ENCODE results near the gene HDAC9. TPM values are rescaled to one million over a fixed set of nuclear protein-coding genes. Genes with fewer than 3 reads are reported as not detected.

HDAC9 gene
- total and polyA plus RNA-seq, 2 experiments from 2014 or later: 3.7 to 9.4 TPM

DNA sequence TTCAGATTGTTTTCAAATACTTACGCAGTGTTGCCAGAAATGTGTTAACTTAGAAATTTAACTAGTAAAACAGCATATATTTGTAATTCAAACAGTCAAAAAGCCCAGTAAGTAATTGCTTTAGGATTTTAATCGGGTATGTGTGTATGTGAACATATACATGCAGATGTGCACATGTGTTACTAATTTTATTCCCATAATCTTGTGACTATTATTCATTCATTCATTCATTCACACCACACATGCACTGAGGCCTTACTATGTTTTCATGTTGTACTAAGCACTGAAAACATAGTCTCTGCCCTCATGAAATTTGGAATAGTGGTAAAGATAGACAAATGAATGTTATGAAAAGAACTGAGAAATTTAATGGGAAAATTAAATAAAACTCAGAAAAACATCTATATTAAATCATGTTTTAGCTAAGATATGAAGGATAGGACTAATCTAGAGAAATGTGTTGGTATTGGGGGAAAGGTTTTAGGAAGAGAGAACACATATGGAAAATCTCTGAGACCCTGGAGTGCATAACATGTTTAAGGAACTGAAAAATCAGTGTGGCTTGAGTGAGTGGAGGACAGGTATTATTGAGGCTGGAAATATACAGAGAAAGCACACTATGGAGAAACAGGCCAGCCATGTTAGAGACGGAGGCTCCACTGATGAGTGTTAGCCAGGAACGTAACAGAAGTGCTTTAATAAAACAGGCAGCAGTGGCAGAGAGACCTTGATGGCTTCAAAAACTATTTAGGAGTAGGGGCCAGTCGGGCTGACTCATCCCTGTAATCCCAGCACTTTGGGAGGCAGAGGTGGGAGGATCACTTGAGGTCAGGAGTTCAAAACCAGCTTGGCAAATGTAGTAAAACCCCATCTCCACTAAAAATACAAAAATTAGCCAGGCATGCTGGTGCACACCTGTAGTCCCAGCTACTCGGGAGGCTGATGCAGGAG, 80.3 kb downstream of the HDAC9 start:
- 75% methylated on average over 6 of the region's 6 CpGs for WGBS (ENCODE audit: low lambda C conversion rate, missing lambda C conversion rate)
- Histone ChIP-seq H3K4me1 (ENCODE audit: insufficient read depth) (no peaks in the 10 kb centered on the region), H3K9me2 (replicated peaks; ENCODE audit: insufficient read depth) (no peaks in the 10 kb centered on the region), H3K4me3 (no peak overlapping the region), H3K4me2 (no peak overlapping the region), H3K9me3 (ENCODE audit: low read depth) (no peaks in the 10 kb centered on the region), H3K36me3 (replicated peaks; ENCODE audit: insufficient read depth, low read depth) (no peaks in the 10 kb centered on the region), H3K27me3 (no peaks in the 10 kb centered on the region), H3K79me2 (no peaks in the 10 kb centered on the region), H4K20me1 (ENCODE audit: insufficient read depth, poor library complexity, severe bottlenecking) (no peaks in the 10 kb centered on the region), H3K27ac (no peak overlapping the region), H2AFZ (no peak overlapping the region)
- no peak for TF ChIP-seq EZH2 (IDR thresholded peaks at IDR 0.05; ENCODE audit: borderline replicate concordance)
- TF ChIP-seq EZH2phosphoT487 (IDR thresholded peaks at IDR 0.05; ENCODE audit: low read depth, severe bottlenecking, unreplicated experiment): no peak
- TF ChIP-seq, protein P1, sequence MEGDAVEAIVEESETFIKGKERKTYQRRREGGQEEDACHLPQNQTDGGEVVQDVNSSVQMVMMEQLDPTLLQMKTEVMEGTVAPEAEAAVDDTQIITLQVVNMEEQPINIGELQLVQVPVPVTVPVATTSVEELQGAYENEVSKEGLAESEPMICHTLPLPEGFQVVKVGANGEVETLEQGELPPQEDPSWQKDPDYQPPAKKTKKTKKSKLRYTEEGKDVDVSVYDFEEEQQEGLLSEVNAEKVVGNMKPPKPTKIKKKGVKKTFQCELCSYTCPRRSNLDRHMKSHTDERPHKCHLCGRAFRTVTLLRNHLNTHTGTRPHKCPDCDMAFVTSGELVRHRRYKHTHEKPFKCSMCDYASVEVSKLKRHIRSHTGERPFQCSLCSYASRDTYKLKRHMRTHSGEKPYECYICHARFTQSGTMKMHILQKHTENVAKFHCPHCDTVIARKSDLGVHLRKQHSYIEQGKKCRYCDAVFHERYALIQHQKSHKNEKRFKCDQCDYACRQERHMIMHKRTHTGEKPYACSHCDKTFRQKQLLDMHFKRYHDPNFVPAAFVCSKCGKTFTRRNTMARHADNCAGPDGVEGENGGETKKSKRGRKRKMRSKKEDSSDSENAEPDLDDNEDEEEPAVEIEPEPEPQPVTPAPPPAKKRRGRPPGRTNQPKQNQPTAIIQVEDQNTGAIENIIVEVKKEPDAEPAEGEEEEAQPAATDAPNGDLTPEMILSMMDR (IDR thresholded peaks at IDR 0.05; ENCODE audit: poor library complexity): no peak
- no peak for DNase-seq (ENCODE audit: low spot score)

DNA sequence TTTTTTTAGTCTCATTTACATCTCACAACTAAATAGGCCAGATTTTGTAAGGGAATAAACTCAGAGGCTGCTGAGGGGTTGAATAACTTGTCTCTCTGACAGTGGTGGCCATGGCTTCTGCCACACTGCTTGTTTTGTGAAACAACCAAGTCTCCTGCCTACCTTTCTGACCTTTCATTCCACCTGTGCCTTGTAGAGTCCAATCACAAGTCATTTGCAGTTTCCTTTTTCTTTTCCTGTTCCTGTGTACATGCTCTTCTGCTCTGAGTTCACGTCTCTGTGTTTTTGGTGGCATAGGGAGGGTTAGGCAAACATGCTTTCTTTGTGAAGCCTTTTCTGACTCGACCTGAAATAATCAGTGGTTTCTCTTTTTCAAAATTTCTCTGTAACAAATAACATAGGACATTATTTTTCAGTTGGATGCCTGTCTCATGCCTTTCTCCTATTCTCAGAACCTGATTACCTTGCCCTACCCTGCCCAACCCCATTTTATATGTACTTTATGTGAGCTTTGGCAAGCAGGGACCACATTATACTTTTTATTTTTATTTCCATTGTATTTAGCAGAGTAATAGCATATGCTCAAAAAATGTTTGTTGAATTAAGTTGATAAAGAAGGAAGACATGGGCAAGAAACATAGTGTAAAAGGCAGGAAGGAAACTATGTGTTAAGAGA, 81.7 kb downstream of the HDAC9 start:
- Histone ChIP-seq H3K27ac (no peak overlapping the region), H3K4me3 (no peak overlapping the region), H3K27me3 (no peaks in the 10 kb centered on the region), H4K20me1 (ENCODE audit: insufficient read depth, poor library complexity, severe bottlenecking) (no peaks in the 10 kb centered on the region), H3K4me2 (no peak overlapping the region), H3K9me2 (replicated peaks; ENCODE audit: insufficient read depth) (no peaks in the 10 kb centered on the region), H3K9me3 (ENCODE audit: low read depth) (no peaks in the 10 kb centered on the region), H3K36me3 (replicated peaks; ENCODE audit: insufficient read depth, low read depth) (no peaks in the 10 kb centered on the region), H3K79me2 (no peaks in the 10 kb centered on the region), H3K4me1 (ENCODE audit: insufficient read depth) (no peaks in the 10 kb centered on the region), H2AFZ (no peak overlapping the region)
- TF ChIP-seq EZH2 (IDR thresholded peaks at IDR 0.05; ENCODE audit: borderline replicate concordance): no peak
- TF ChIP-seq, protein P1 (IDR thresholded peaks at IDR 0.05; ENCODE audit: poor library complexity): no peak
- no peak for TF ChIP-seq EZH2phosphoT487 (IDR thresholded peaks at IDR 0.05; ENCODE audit: low read depth, severe bottlenecking, unreplicated experiment)
- WGBS (ENCODE audit: low lambda C conversion rate, missing lambda C conversion rate): 60% methylated on average over 2 of the region's 2 CpGs
- DNase-seq (ENCODE audit: low spot score): no peak

DNA sequence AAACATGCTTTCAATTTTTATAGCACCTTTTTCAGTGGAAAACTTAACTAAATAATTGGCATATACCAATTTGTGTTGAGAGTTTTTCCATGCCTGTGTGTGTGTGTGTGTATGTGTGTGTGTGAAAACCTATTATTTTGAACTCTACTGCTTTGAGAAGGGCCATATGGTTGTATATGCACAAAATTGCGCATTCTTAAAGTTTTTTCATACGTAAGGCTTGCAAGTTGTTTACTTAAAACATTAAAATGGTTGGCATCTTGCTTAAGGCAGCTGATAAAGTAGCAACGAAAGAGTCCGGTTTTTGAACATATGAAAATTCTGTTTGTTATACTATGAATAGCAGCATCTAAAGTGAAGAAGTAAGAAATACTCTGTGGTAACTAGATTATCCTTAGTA, 84.1 kb downstream of the HDAC9 start:
- no peak for DNase-seq (ENCODE audit: low spot score)
- no peaks in the 10 kb centered on the region for H3K36me3 ChIP-seq (replicated peaks; ENCODE audit: insufficient read depth, low read depth)
- no peak overlapping the region for H3K27ac ChIP-seq
- 71% methylated on average over 4 of the region's 4 CpGs for WGBS (ENCODE audit: low lambda C conversion rate, missing lambda C conversion rate)
- no peak overlapping the region for H2AFZ ChIP-seq
- no peaks in the 10 kb centered on the region for H3K4me1 ChIP-seq (ENCODE audit: insufficient read depth)
- no peaks in the 10 kb centered on the region for H3K9me3 ChIP-seq (ENCODE audit: low read depth)
- TF ChIP-seq, protein P1 (IDR thresholded peaks at IDR 0.05; ENCODE audit: poor library complexity): no peak
- TF ChIP-seq EZH2phosphoT487 (IDR thresholded peaks at IDR 0.05; ENCODE audit: low read depth, severe bottlenecking, unreplicated experiment): no peak
- no peak for TF ChIP-seq EZH2 (IDR thresholded peaks at IDR 0.05; ENCODE audit: borderline replicate concordance)
- no peak overlapping the region for H3K4me3 ChIP-seq
- no peaks in the 10 kb centered on the region for H4K20me1 ChIP-seq (ENCODE audit: insufficient read depth, poor library complexity, severe bottlenecking)
- no peaks in the 10 kb centered on the region for H3K79me2 ChIP-seq
- H3K9me2 ChIP-seq (replicated peaks; ENCODE audit: insufficient read depth): no peaks in the 10 kb centered on the region
- H3K27me3 ChIP-seq: no peaks in the 10 kb centered on the region
- no peak overlapping the region for H3K4me2 ChIP-seq

Data from hepatocyte (in vitro differentiated cells).